Pancreas (tissue), 10 donors: ENCODE data around the gene GNAL. TPM values are rescaled to one million over a fixed set of nuclear protein-coding genes. Genes with fewer than 3 reads are reported as not detected.

Experiments
- ATAC-seq, 4 donors: fragments of 200-7000 bp; cut with Tn5 transposase; one replicate each; pipeline versions ENCODE4 v1.8.0 to v1.9.1; 2020; ENCODE audit warnings: mild to moderate bottlenecking in 4 of 4, moderate library complexity in 4 of 4
- DNase-seq, 6 donors: peaks; one replicate each; pipeline ENCODE4 v3.0.0-alpha.2; 2020
- FAIRE-seq: peaks from 2 replicates; lab custom pipeline; 2012; peaks lifted over from hg19 to GRCh38; lab: Jason Lieb, UNC
- H3K27ac ChIP-seq, 4 donors: fragments of 200-600 bp; sonication (generic); 1 replicate in 3 of 4; 2 replicates in 1 of 4; pipeline versions ENCODE4 v1.5.0 to v1.8.0; 2020
- H3K27me3 ChIP-seq, 4 donors: fragments of 200-600 bp; one replicate each; pipeline ENCODE4 v1.8.0; 2021
- H3K36me3 ChIP-seq, 3 donors: fragments of 200-600 bp; sonication (generic) in 1 of 3; one replicate each; pipeline versions ENCODE4 v1.5.0 to v1.8.0; 2020 to 2021
- H3K4me1 ChIP-seq, 3 donors: fragments of 200-600 bp; one replicate each; pipeline ENCODE4 v1.8.0; 2021
- H3K4me3 ChIP-seq, 4 donors: fragments of 200-600 bp; sonication (generic) in 2 of 4; one replicate each; pipeline versions ENCODE4 v1.5.0 to v1.8.0; 2020 to 2021
- H3K9me3 ChIP-seq, 4 donors: fragments of 200-600 bp; one replicate each; pipeline ENCODE4 v1.8.0; 2021
- CTCF ChIP-seq, 4 donors: fragments of 200-600 bp; sonication (generic) in 3 of 4; IDR thresholded peaks; one replicate each; pipeline versions ENCODE4 v1.5.0 to v1.8.0; 2021; ENCODE audit warnings: antibody characterized with exemption in 4 of 4
- WGBS, 2 donors: extraction: QIAGEN DNeasy Blood & Tissue Kit; methylation state at CpG; one replicate each; pipeline ENCODE4 v1.1.7; 2013; 5-methylcytosine and 5-hydroxymethylcytosine counted together
- intact Hi-C, 3 donors: fragments of 100-400 bp; cut with DNase I; formaldehyde crosslinking; loops; one replicate each; pipeline versions ENCODE4 v1.11.1 to v1.14.2; 2022
- polyA plus RNA-seq, 2 donors: library from polyadenylated mRNA; stranded (reverse); fragments of 200-250 nt; gene quantifications; one replicate each; pipeline ENCODE4 v1.2.3, GENCODE V29; 2013
- total RNA-seq, 6 donors: library from RNA; stranded (reverse); fragmentation: NEBNext Ultra II Directional in 4 of 6; extraction: Animal tissue kit (Norgen Biotek cat#: 25700) in 4 of 6; gene quantifications; one replicate each; pipeline versions ENCODE4 v1.2.1 to v1.2.4, GENCODE V29; 2021 to 2023
- donor health status: healthy with polysubstance abuse.
- donor health status: DM: no; HTN: no; CAD: no; lungs with moderate emphysema.
- donor health status: DM: no; HTN: no; CAD: no.
- donor health status: control.
- donor health status: control.
- donor health status: Bipolar disorder and iron deficiency.
- donor health status: DM: yes; HTN: yes; CAD: no.
- donor health status: DM: no; HTN: no; CAD: no.
- donor health status: DM: no; HTN: no; CAD: no.
- donor health status: DM: yes; HTN: yes; CAD: no.

Gene GNAL
- total and polyA plus RNA-seq, 8 donors, result 0.22 to 2.2 (median 0.71) TPM

- no peak overlapping the region for H3K27ac ChIP-seq
- no peaks in the 10 kb centered on the region for H3K9me3 ChIP-seq
- no peaks in the 10 kb centered on the region for H3K27me3 ChIP-seq
- H3K36me3 ChIP-seq, result no peaks in the 10 kb centered on the region
- no peak overlapping the region for H3K4me3 ChIP-seq
- FAIRE-seq (no peak), DNase-seq (no peak), ATAC-seq (no peak)
- no peak for TF ChIP-seq CTCF (IDR thresholded peaks at IDR 0.05)
- 65 to 68% methylated on average over 5 of the region's 5 CpGs for WGBS, 2 donors
- intact Hi-C loops, result no loop called here
- no peaks in the 10 kb centered on the region for H3K4me1 ChIP-seq
These were observed 134.5 kb downstream of the GNAL start for GRCh38 chr18:11823545-11823944.

- Histone ChIP-seq H3K4me3 (no peak overlapping the region), H3K4me1 (no peaks in the 10 kb centered on the region), H3K36me3 (no peaks in the 10 kb centered on the region), H3K9me3 (no peaks in the 10 kb centered on the region), H3K27ac (no peak overlapping the region), H3K27me3 (no peaks in the 10 kb centered on the region)
- 74 to 80% methylated on average over 12 of the region's 12 CpGs for WGBS, 2 donors
- intact Hi-C loops, result no loop called here
- FAIRE-seq (no peak), ATAC-seq (no peak), DNase-seq (no peak)
- TF ChIP-seq CTCF (IDR thresholded peaks at IDR 0.05), result no peak
These were observed 137.8 kb downstream of the GNAL start for GRCh38 chr18:11826836-11827235.

- no peak for ATAC-seq
- no peak for DNase-seq
- intact Hi-C loops, result no loop called here
- Histone ChIP-seq H3K27ac (no peak overlapping the region), H3K4me1 (no peaks in the 10 kb centered on the region), H3K36me3 (no peaks in the 10 kb centered on the region), H3K27me3 (no peaks in the 10 kb centered on the region), H3K4me3 (no peak overlapping the region), H3K9me3 (no peaks in the 10 kb centered on the region)
- no peak for TF ChIP-seq CTCF (IDR thresholded peaks at IDR 0.05)
- WGBS, 2 donors, result 76 to 79% methylated on average over 6 of the region's 6 CpGs
- FAIRE-seq, result no peak
These were observed 139.8 kb downstream of the GNAL start for GRCh38 chr18:11828786-11829432.

- FAIRE-seq (no peak), DNase-seq (no peak), ATAC-seq (no peak)
- Histone ChIP-seq H3K9me3 (no peaks in the 10 kb centered on the region), H3K36me3 (no peaks in the 10 kb centered on the region), H3K4me3 (no peak overlapping the region), H3K4me1 (peaks cover 0 to 6% (median 4%) of the 10 kb centered on the region in 3 donors), H3K27me3 (no peaks in the 10 kb centered on the region), H3K27ac (no peak overlapping the region)
- intact Hi-C loops, result no loop called here
- WGBS, 2 donors, result 88 to 94% methylated on average over 4 of the region's 4 CpGs
- no peak for TF ChIP-seq CTCF (IDR thresholded peaks at IDR 0.05)
These were observed 141.5 kb downstream of the GNAL start for GRCh38 chr18:11830585-11830984.

- WGBS, 2 donors, result 59 to 70% methylated on average over 3 of the region's 3 CpGs
- H3K4me3 ChIP-seq, result no peak overlapping the region
- DNase-seq, result no peak
- H3K27ac ChIP-seq, result no peak overlapping the region
- H3K9me3 ChIP-seq, result no peaks in the 10 kb centered on the region
- no peaks in the 10 kb centered on the region for H3K27me3 ChIP-seq
- no peaks in the 10 kb centered on the region for H3K36me3 ChIP-seq
- no peak for FAIRE-seq
- intact Hi-C loops, result no loop called here
- ATAC-seq, result no peak
- H3K4me1 ChIP-seq, result peaks cover 0 to 6% (median 5%) of the 10 kb centered on the region in 3 donors
- TF ChIP-seq CTCF (IDR thresholded peaks at IDR 0.05), result no peak
These were observed 142.9 kb downstream of the GNAL start for GRCh38 chr18:11831921-11832320.
